H1 (cell line): ENCODE results near the gene GABBR1. TPM values are rescaled to one million over a fixed set of nuclear protein-coding genes. Genes with fewer than 3 reads are reported as not detected.

ENCODE experiments used
- CTCF ChIA-PET: fragments of 300-600 bp; sonication (Branson Sonifier 250); formaldehyde crosslinking; loops from one replicate; lab custom pipeline; 2021; ENCODE audit not compliant: partially characterized antibody; lab: Charles Lee
- POLR2A ChIA-PET: fragments of 300-600 bp; sonication (Branson Sonifier 250); formaldehyde crosslinking; loops from one replicate; lab custom pipeline; 2021; ENCODE audit warnings: inconsistent platforms; ENCODE audit not compliant: partially characterized antibody; lab: Charles Lee
- DNase-seq, 2 experiments: peaks; one replicate each; pipeline versions ENCODE4 v3.0.0 to v3.0.0-alpha.2; 2010 to 2022; ENCODE audit warnings: low spot score in 2 of 2, low read depth in 1 of 2, mixed read lengths in 1 of 2
- FAIRE-seq: peaks from 2 replicates; lab custom pipeline; 2011; peaks lifted over from hg19 to GRCh38; lab: Jason Lieb, UNC
- H2AFZ ChIP-seq: 2 replicates; pipeline ENCODE4 v1.8.1; 2012; ENCODE audit warnings: low read length, inconsistent platforms
- H2AK5ac ChIP-seq: 2 replicates; pipeline ENCODE4 v1.6.1; 2013; ENCODE audit warnings: low read depth, low read length
- H2BK120ac ChIP-seq: replicated peaks from 2 replicates; pipeline ENCODE3; 2013; ENCODE audit warnings: low read depth, low read length, inconsistent platforms
- H2BK12ac ChIP-seq: 2 replicates; pipeline ENCODE4 v1.6.1; 2013; ENCODE audit warnings: low read depth, low read length
- H2BK15ac ChIP-seq: 2 replicates; pipeline ENCODE4 v1.6.1; 2013; ENCODE audit warnings: low read length
- H2BK20ac ChIP-seq: 2 replicates; pipeline ENCODE4 v1.6.1; 2013; ENCODE audit warnings: low read length
- H2BK5ac ChIP-seq: 2 replicates; pipeline ENCODE4 v1.6.1; 2013; ENCODE audit warnings: low read depth, low read length
- H3K14ac ChIP-seq: 2 replicates; pipeline ENCODE4 v1.6.1; 2013; ENCODE audit warnings: inconsistent platforms; ENCODE audit not compliant: insufficient read length
- H3K18ac ChIP-seq: 2 replicates; pipeline ENCODE4 v1.6.1; 2013; ENCODE audit warnings: low read length; ENCODE audit errors: extremely low read depth
- H3K23ac ChIP-seq: 2 replicates; pipeline ENCODE4 v1.6.1; 2013; ENCODE audit warnings: inconsistent platforms; ENCODE audit not compliant: insufficient read length
- H3K23me2 ChIP-seq: 2 replicates; pipeline ENCODE4 v1.6.1; 2013; ENCODE audit warnings: low read depth, low read length
- H3K27ac ChIP-seq: 2 replicates; pipeline ENCODE4 v1.6.1; 2011; ENCODE audit warnings: low read depth, low read length, inconsistent platforms
- H3K27me3 ChIP-seq, 4 experiments: replicated peaks in 1 of 4; 1 replicate in 1 of 4; 2 replicates in 3 of 4; pipeline versions ENCODE4 v1.6.1 to v1.8.1; 2011 to 2013; ENCODE audit warnings: low read length in 3 of 4, mild to moderate bottlenecking in 3 of 4, inconsistent platforms in 2 of 4, mixed read lengths in 2 of 4, moderate library complexity in 1 of 4; ENCODE audit not compliant: control insufficient read depth in 3 of 4, insufficient read depth in 3 of 4; ENCODE audit errors: extremely low read depth in 1 of 4
- H3K36me3 ChIP-seq, 4 experiments: 2 replicates each; pipeline versions ENCODE4 v1.6.1 to v1.8.1; 2011 to 2013; ENCODE audit warnings: mild to moderate bottlenecking in 4 of 4, low read length in 3 of 4, moderate library complexity in 2 of 4, control low read depth in 1 of 4, inconsistent platforms in 1 of 4; ENCODE audit not compliant: insufficient read depth in 4 of 4, control insufficient read depth in 2 of 4
- H3K4ac ChIP-seq: replicated peaks from 2 replicates; pipeline ENCODE3; 2013; ENCODE audit warnings: low read length, low read depth, mixed read lengths, inconsistent platforms; ENCODE audit not compliant: insufficient read length
- H3K4me1 ChIP-seq, 4 experiments: replicated peaks in 1 of 4; 1 replicate in 1 of 4; 2 replicates in 3 of 4; pipeline versions ENCODE4 v1.6.1 to v1.8.1; 2011 to 2013; ENCODE audit warnings: low read length in 3 of 4, inconsistent platforms in 2 of 4, mixed read lengths in 1 of 4; ENCODE audit not compliant: insufficient read depth in 4 of 4, control insufficient read depth in 3 of 4
- H3K4me2 ChIP-seq, 2 experiments: 2 replicates each; pipeline versions ENCODE4 v1.6.1 to v1.8.1; 2011 to 2013; ENCODE audit warnings: low read depth in 2 of 2, low read length in 2 of 2, control low read depth in 1 of 2, inconsistent platforms in 1 of 2, mild to moderate bottlenecking in 1 of 2; ENCODE audit not compliant: insufficient read depth in 1 of 2
- H3K4me3 ChIP-seq, 4 experiments: fragments of 200-600, 300-600 bp in 1 of 4; sonication (generic), shearing (Covaris generic), sonication (Bioruptor Twin) in 1 of 4; 2 replicates each; pipeline versions ENCODE4 v1.5.1 to v1.8.1; 2011 to 2016; ENCODE audit warnings: low read length in 4 of 4, low read depth in 3 of 4, control low read depth in 2 of 4, inconsistent platforms in 2 of 4, mild to moderate bottlenecking in 2 of 4, mixed read lengths in 1 of 4, moderate library complexity in 1 of 4; ENCODE audit not compliant: insufficient read depth in 2 of 4; ENCODE audit errors: extremely low read depth in 1 of 4
- H3K56ac ChIP-seq: replicated peaks from 2 replicates; pipeline ENCODE3; 2013; ENCODE audit warnings: low read depth, mild to moderate bottlenecking, mixed read lengths, low read length, inconsistent platforms; ENCODE audit not compliant: insufficient read length
- H3K79me1 ChIP-seq: 2 replicates; pipeline ENCODE4 v1.6.1; 2013; ENCODE audit warnings: low read depth, low read length, control low read depth
- H3K79me2 ChIP-seq, 2 experiments: 2 replicates each; pipeline versions ENCODE4 v1.6.1 to v1.8.1; 2012 to 2013; ENCODE audit warnings: low read length in 2 of 2, mild to moderate bottlenecking in 2 of 2, inconsistent platforms in 1 of 2; ENCODE audit not compliant: insufficient read depth in 2 of 2, control insufficient read depth in 1 of 2
- H3K9ac ChIP-seq, 4 experiments: replicated peaks in 1 of 4; 1 replicate in 1 of 4; 2 replicates in 3 of 4; pipeline versions ENCODE4 v1.6.1 to v1.8.1; 2011 to 2013; ENCODE audit warnings: low read depth in 3 of 4, low read length in 3 of 4, control low read depth in 2 of 4, mild to moderate bottlenecking in 2 of 4, moderate library complexity in 2 of 4, inconsistent platforms in 1 of 4; ENCODE audit errors: extremely low read depth in 1 of 4
- H3K9me3 ChIP-seq, 2 experiments: 2 replicates each; pipeline versions ENCODE4 v1.6.1 to v1.8.1; 2012 to 2013; ENCODE audit warnings: mild to moderate bottlenecking in 2 of 2, moderate library complexity in 2 of 2, control low read depth in 1 of 2, inconsistent platforms in 1 of 2, low read depth in 1 of 2, low read length in 1 of 2, mixed read lengths in 1 of 2; ENCODE audit not compliant: insufficient read depth in 2 of 2
- H4K20me1 ChIP-seq, 2 experiments: replicated peaks in 1 of 2; 2 replicates each; pipeline versions ENCODE3 to v1.8.1; 2011 to 2013; ENCODE audit warnings: inconsistent platforms in 2 of 2, low read length in 2 of 2, mild to moderate bottlenecking in 1 of 2; ENCODE audit not compliant: insufficient read depth in 2 of 2, control insufficient read depth in 1 of 2
- H4K5ac ChIP-seq: 2 replicates; pipeline ENCODE4 v1.6.1; 2013; ENCODE audit warnings: low read length, low read depth, mixed read lengths, inconsistent platforms; ENCODE audit not compliant: insufficient read length
- H4K8ac ChIP-seq: 2 replicates; pipeline ENCODE4 v1.8.0; 2013; ENCODE audit warnings: mild to moderate bottlenecking, moderate library complexity, low read length, inconsistent platforms; ENCODE audit not compliant: insufficient read depth; ENCODE audit errors: extremely low read depth
- H4K91ac ChIP-seq: replicated peaks from 2 replicates; pipeline ENCODE3; 2013; ENCODE audit warnings: low read length, mixed read lengths, inconsistent platforms; ENCODE audit not compliant: insufficient read length
- KDM4A ChIP-seq: IDR thresholded peaks from one replicate; pipeline ENCODE4 v1.7.1; 2012; ENCODE audit warnings: low read depth, mild to moderate bottlenecking, moderate library complexity, low read length, inconsistent platforms; ENCODE audit not compliant: severe bottlenecking
- POLR2A ChIP-seq, 2 experiments: IDR thresholded peaks; 1 replicate in 1 of 2; 2 replicates in 1 of 2; pipeline ENCODE4 v1.6.1; 2011; ENCODE audit warnings: low read depth in 2 of 2, low read length in 2 of 2, mild to moderate bottlenecking in 2 of 2; ENCODE audit errors: control extremely low read depth in 1 of 2
- RFX5 ChIP-seq: IDR thresholded peaks from 2 replicates; pipeline ENCODE4 v1.6.1; 2011; ENCODE audit warnings: low read depth, low read length, improper control_type of control experiment, borderline replicate concordance
- SIN3A ChIP-seq, 2 experiments: IDR thresholded peaks in 1 of 2; conservative IDR thresholded peaks in 1 of 2; 2 replicates each; pipeline ENCODE4 v1.6.1; 2011 to 2012; ENCODE audit warnings: low read length in 2 of 2, improper control_type of control experiment in 1 of 2, low read depth in 1 of 2, mild to moderate bottlenecking in 1 of 2
- SRF ChIP-seq: IDR thresholded peaks from 2 replicates; pipeline ENCODE4 v1.6.1; 2011; ENCODE audit warnings: mild to moderate bottlenecking, low read depth, low read length, moderate library complexity
- YY1 ChIP-seq: IDR thresholded peaks from 2 replicates; pipeline ENCODE4 v1.6.1; 2011; ENCODE audit warnings: low read depth, mild to moderate bottlenecking, low read length
- WGBS, 2 experiments: shearing (Covaris generic) in 1 of 2; methylation state at CpG; one replicate each; pipeline versions ENCODE4 v1.1.6 to v1.1.7; 2013 to 2015; ENCODE audit warnings: low lambda C conversion rate in 2 of 2, mixed read lengths in 2 of 2, inconsistent platforms in 1 of 2, low coverage in 1 of 2, missing lambda C conversion rate in 1 of 2; ENCODE audit not compliant: insufficient replicate concordance in 2 of 2, insufficient coverage in 1 of 2, insufficient read length in 1 of 2; ENCODE audit errors: extremely low coverage in 1 of 2, missing lambda C conversion rate in 1 of 2; 5-methylcytosine and 5-hydroxymethylcytosine counted together
- polyA plus RNA-seq, 7 experiments: library from polyadenylated mRNA; depleted of rRNA in 3 of 7; stranded (reverse) in 5 of 7; unstranded in 2 of 7; fragments of >200 nt in 5 of 7; fragments of 200-250 nt in 2 of 7; gene quantifications; 1 replicate in 5 of 7; 2 replicates in 1 of 7; 4 replicates in 1 of 7; pipeline versions ENCODE4 v1.2.1 to v1.2.3, GENCODE V29; 2011 to 2013; ENCODE audit warnings: missing spikeins in 2 of 7, mixed read lengths in 2 of 7
- total RNA-seq: library from RNA; stranded (reverse); fragmentation: NEBNext Ultra II Directional; extraction: Animal tissue kit (Norgen Biotek cat#: 25700); gene quantifications from 2 replicates; pipeline ENCODE4 v1.2.1, GENCODE V29; 2021

Gene GABBR1
- total and polyA plus RNA-seq, 2 of the 8 experiments (the other 6 are each of a cell fraction or from before 2014, with no cell fraction given), result 75.9 to 78.3 TPM

DNA sequence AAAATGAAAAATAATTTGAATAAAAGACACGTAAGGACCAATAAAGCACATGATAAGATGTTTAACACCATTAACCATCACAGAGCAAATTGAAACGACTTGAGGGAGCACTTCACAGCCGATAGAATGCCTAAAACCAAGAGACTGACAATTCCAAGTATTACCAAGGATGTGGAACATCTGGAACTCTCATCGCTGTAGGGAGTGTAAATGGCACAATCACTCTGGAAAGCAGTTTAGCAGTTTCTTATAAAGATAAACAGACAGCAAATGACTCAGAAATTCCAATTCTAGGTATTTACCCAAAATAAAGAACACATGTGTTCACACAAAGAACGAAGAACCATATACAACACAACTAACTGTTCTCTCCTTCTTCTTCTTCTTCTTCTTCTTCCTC, 65.0 kb downstream of the GABBR1 start:
- no peak overlapping the region for H4K8ac ChIP-seq
- H3K79me2 ChIP-seq, result no peaks in the 10 kb centered on the region
- no peak overlapping the region for H3K4me3 ChIP-seq
- no peak overlapping the region for H3K4me2 ChIP-seq
- no peaks in the 10 kb centered on the region for H3K23me2 ChIP-seq
- no peak overlapping the region for H3K23ac ChIP-seq
- WGBS, 2 experiments, result 84% methylated on average over 5 of the region's 5 CpGs; no CpG with 5 or more reads in 1 of the 2 experiments
- no peak overlapping the region for H3K56ac ChIP-seq
- no peak overlapping the region for H3K14ac ChIP-seq
- no peaks in the 10 kb centered on the region for H3K27me3 ChIP-seq
- DNase-seq, result no peak
- H2BK12ac ChIP-seq, result no peak overlapping the region
- H3K4ac ChIP-seq, result no peak overlapping the region
- H3K79me1 ChIP-seq, result no peaks in the 10 kb centered on the region
- H4K20me1 ChIP-seq, result no peaks in the 10 kb centered on the region
- no peaks in the 10 kb centered on the region for H3K36me3 ChIP-seq
- CTCF ChIA-PET, result no interaction called here
- H4K5ac ChIP-seq, result no peak overlapping the region
- no peaks in the 10 kb centered on the region for H3K4me1 ChIP-seq
- no peak overlapping the region for H3K18ac ChIP-seq
- no peak overlapping the region for H2BK20ac ChIP-seq
- H4K91ac ChIP-seq, result no peak overlapping the region
- no peak overlapping the region for H2BK5ac ChIP-seq
- FAIRE-seq, result no peak
- TF ChIP-seq POLR2A (IDR thresholded peaks at IDR 0.05; ENCODE audit: control extremely low read depth in 1 of 2, low read depth in 2 of 2, low read length in 2 of 2) (no peak), SIN3A (conservative IDR thresholded peaks at IDR 0.05 in 1 of 2, IDR thresholded peaks at IDR 0.05 in 1 of 2; ENCODE audit: low read depth in 1 of 2, low read length in 2 of 2) (no peak), KDM4A (no peak), SRF (no peak), RFX5 (no peak), YY1 (no peak)
- no peak overlapping the region for H2BK120ac ChIP-seq
- H3K27ac ChIP-seq, result no peak overlapping the region
- H3K9me3 ChIP-seq, result no peaks in the 10 kb centered on the region
- H3K9ac ChIP-seq, result no peak overlapping the region
- no peak overlapping the region for H2AFZ ChIP-seq
- no peak overlapping the region for H2AK5ac ChIP-seq
- no peak overlapping the region for H2BK15ac ChIP-seq
- POLR2A ChIA-PET, result no interaction called here
